Measurements from ENCODE around the gene VDR. TPM values are rescaled to one million over a fixed set of nuclear protein-coding genes. Genes with fewer than 3 reads are reported as not detected.

The VDR gene
- total RNA-seq, 4 donors from 2014 or later = 36.7 to 47.9 (median 41.2) TPM

- Histone ChIP-seq H3K27ac (peak overlapping the region; percentile 55), H3K4me3 (no peak overlapping the region), H3K9me3 (no peaks in the 10 kb centered on the region), H3K36me3 (peaks cover 8% of the 10 kb centered on the region), H3K27me3 (no peaks in the 10 kb centered on the region), H3K4me1 (peaks cover 58% of the 10 kb centered on the region)
- WGBS = 51% methylated on average over 6 of the region's 6 CpGs
- DNase-seq (ENCODE audit: low spot score in 2 of 2) = no peak
- no peak for TF ChIP-seq POLR2A (IDR thresholded peaks at IDR 0.05)
- no peak for TF ChIP-seq EP300 (IDR thresholded peaks at IDR 0.05)
- TF ChIP-seq CTCF (IDR thresholded peaks at IDR 0.05) = no peak
- no peak for TF ChIP-seq POLR2AphosphoS5 (IDR thresholded peaks at IDR 0.05)
Observed at GRCh38 chr12:47863985-47864384, 40.8 kb downstream of the VDR start.

GRCh38 chr12:47863467-47863866, 41.3 kb downstream of the VDR start:
- TF ChIP-seq CTCF (IDR thresholded peaks at IDR 0.05) = no peak
- no peak for TF ChIP-seq EP300 (IDR thresholded peaks at IDR 0.05)
- no peak for TF ChIP-seq POLR2AphosphoS5 (IDR thresholded peaks at IDR 0.05)
- TF ChIP-seq POLR2A (IDR thresholded peaks at IDR 0.05) = no peak
- H3K4me3 ChIP-seq = no peak overlapping the region
- H3K4me1 ChIP-seq = peaks cover 63% of the 10 kb centered on the region
- DNase-seq (ENCODE audit: low spot score in 2 of 2) = peak in 1 of 2 donors; percentile 70
- WGBS = 22% methylated on average over 3 of the region's 7 CpGs
- no peaks in the 10 kb centered on the region for H3K27me3 ChIP-seq
- peaks cover 8% of the 10 kb centered on the region for H3K36me3 ChIP-seq
- no peaks in the 10 kb centered on the region for H3K9me3 ChIP-seq
- H3K27ac ChIP-seq = peak overlapping the region; percentile 65

GRCh38 chr12:47862881-47863280, 41.9 kb downstream of the VDR start:
- DNase-seq (ENCODE audit: low spot score in 2 of 2) = no peak
- peak overlapping the region; percentile 65 for H3K27ac ChIP-seq
- H3K4me3 ChIP-seq = no peak overlapping the region
- H3K36me3 ChIP-seq = peaks cover 8% of the 10 kb centered on the region
- WGBS = 87% methylated on average over 7 of the region's 7 CpGs
- TF ChIP-seq POLR2A (IDR thresholded peaks at IDR 0.05) (no peak), CTCF (IDR thresholded peaks at IDR 0.05) (no peak), EP300 (IDR thresholded peaks at IDR 0.05) (no peak), POLR2AphosphoS5 (IDR thresholded peaks at IDR 0.05) (no peak)
- H3K9me3 ChIP-seq = no peaks in the 10 kb centered on the region
- no peaks in the 10 kb centered on the region for H3K27me3 ChIP-seq
- H3K4me1 ChIP-seq = peaks cover 63% of the 10 kb centered on the region

- WGBS = 47% methylated on average over 5 of the region's 5 CpGs
- peak overlapping the region; percentile 65 for H3K27ac ChIP-seq
- H3K4me1 ChIP-seq = peaks cover 62% of the 10 kb centered on the region
- TF ChIP-seq POLR2A (IDR thresholded peaks at IDR 0.05) (no peak), EP300 (IDR thresholded peaks at IDR 0.05) (no peak), POLR2AphosphoS5 (IDR thresholded peaks at IDR 0.05) (no peak), CTCF (IDR thresholded peaks at IDR 0.05) (no peak)
- no peaks in the 10 kb centered on the region for H3K9me3 ChIP-seq
- DNase-seq (ENCODE audit: low spot score in 2 of 2) = no peak
- H3K27me3 ChIP-seq = no peaks in the 10 kb centered on the region
- peaks cover 8% of the 10 kb centered on the region for H3K36me3 ChIP-seq
- H3K4me3 ChIP-seq = no peak overlapping the region
Observed at GRCh38 chr12:47862167-47862750, 42.5 kb downstream of the VDR start.

- no peak for DNase-seq (ENCODE audit: low spot score in 2 of 2)
- H3K36me3 ChIP-seq = peaks cover 11% of the 10 kb centered on the region
- H3K9me3 ChIP-seq = no peaks in the 10 kb centered on the region
- H3K27ac ChIP-seq = no peak overlapping the region
- no peaks in the 10 kb centered on the region for H3K27me3 ChIP-seq
- WGBS = 71% methylated on average over 2 of the region's 2 CpGs
- no peak for TF ChIP-seq CTCF (IDR thresholded peaks at IDR 0.05)
- TF ChIP-seq POLR2A (IDR thresholded peaks at IDR 0.05) = no peak
- TF ChIP-seq EP300 (IDR thresholded peaks at IDR 0.05) = no peak
- TF ChIP-seq POLR2AphosphoS5 (IDR thresholded peaks at IDR 0.05) = no peak
- peaks cover 62% of the 10 kb centered on the region for H3K4me1 ChIP-seq
- no peak overlapping the region for H3K4me3 ChIP-seq
Observed at GRCh38 chr12:47860873-47861272, 43.9 kb downstream of the VDR start.

All from suprapubic skin (tissue), 4 donors.